GM18499 (cell line): ENCODE data around the gene METTL3.

Experiments used
- ATAC-seq: cut with Tn5 transposase; IDR thresholded peaks from one replicate; pipeline ENCODE4 v1.9.1; 2021; ENCODE audit warnings: moderate number of reproducible peaks; ENCODE audit not compliant: insufficient read depth, unreplicated experiment

The METTL3 gene

GRCh38 chr14:21486640-21487087, 24.5 kb downstream of the METTL3 start:
- ATAC-seq: no peak

GRCh38 chr14:21476925-21477681, 34.0 kb downstream of the METTL3 start, which contains the start of the genes RAB2B and TOX4:
Gene RAB2B (minus strand): TSS chr14:21476959. CDS start chr14:21476872, 87 bp downstream.
Gene TOX4 (plus strand): TSS chr14:21477195. CDS start chr14:21477279, 84 bp downstream.
- ATAC-seq: peak; percentile 95

- ATAC-seq: no peak
These were observed 34.6 kb downstream of the METTL3 start for GRCh38 chr14:21476523-21476924.

GRCh38 chr14:21475767-21476522, 35.2 kb downstream of the METTL3 start:
- no peak for ATAC-seq

- ATAC-seq: no peak
These were observed 43.5 kb downstream of the METTL3 start for GRCh38 chr14:21467616-21468015.

- ATAC-seq: peak; percentile 93
These were observed 55.0 kb downstream of the METTL3 start, which contains the start of gene CHD8 for GRCh38 chr14:21455912-21456667. Gene CHD8 (minus strand): TSS chr14:21456123. CDS start chr14:21431643, 24,480 bp downstream.

GRCh38 chr14:21455592-21455911, 55.6 kb downstream of the METTL3 start:
- ATAC-seq: peak; percentile 14

- no peak for ATAC-seq
These were observed 56.1 kb downstream of the METTL3 start for GRCh38 chr14:21454843-21455544.

GRCh38 chr14:21449899-21450216, 61.3 kb downstream of the METTL3 start:
- ATAC-seq: no peak
